IMR-90 (cell line): ENCODE measurements around the gene PTPRCAP. TPM values are rescaled to one million over a fixed set of nuclear protein-coding genes. Genes with fewer than 3 reads are reported as not detected.

Source experiments
- ATAC-seq: fragments of 200-7000 bp; cut with Tn5 transposase; 2 replicates; pipeline ENCODE4 v1.9.1; 2020; ENCODE audit warnings: low read depth, mild to moderate bottlenecking, moderate library complexity
- BruUV-seq: library from RNA; stranded (reverse); fragments of 400-500 nt; replicated peaks from 2 replicates; lab custom pipeline; 2021; lab: Mats Ljungman, UMichigan
- CTCF ChIA-PET: fragments of 300-600 bp; formaldehyde crosslinking; extraction: SDS; loops from one replicate; lab custom pipeline; 2021; ENCODE audit warnings: antibody characterized with exemption; lab: Yijun Ruan, JAX
- POLR2A ChIA-PET: fragments of 300-600 bp; sonication (Branson Sonifier 250); formaldehyde crosslinking; loops from one replicate; lab custom pipeline; 2022; ENCODE audit warnings: antibody characterized with exemption; ENCODE audit not compliant: unreplicated experiment; lab: Charles Lee
- DNase-seq: peaks from one replicate; pipeline ENCODE4 v3.0.0; 2013
- H2AFZ ChIP-seq: replicated peaks from 2 replicates; pipeline ENCODE3; 2013; ENCODE audit warnings: low read length, mild to moderate bottlenecking; ENCODE audit not compliant: poor library complexity
- H2AK5ac ChIP-seq: 2 replicates; pipeline ENCODE4 v1.6.1; 2013; ENCODE audit warnings: low read depth, low read length, inconsistent platforms
- H2AK9ac ChIP-seq: replicated peaks from 2 replicates; pipeline ENCODE3; 2013; ENCODE audit warnings: mild to moderate bottlenecking, low read depth, low read length, moderate library complexity; ENCODE audit not compliant: poor library complexity
- H2BK120ac ChIP-seq: 2 replicates; pipeline ENCODE4 v1.6.1; 2013; ENCODE audit warnings: low read depth, low read length, inconsistent platforms
- H2BK15ac ChIP-seq: 3 replicates; pipeline ENCODE4 v1.6.1; 2013; ENCODE audit warnings: low read depth, low read length, inconsistent platforms
- H2BK20ac ChIP-seq: 2 replicates; pipeline ENCODE4 v1.6.1; 2013; ENCODE audit warnings: low read depth, mild to moderate bottlenecking, inconsistent platforms, low read length, moderate library complexity
- H2BK5ac ChIP-seq: 2 replicates; pipeline ENCODE4 v1.6.1; 2013; ENCODE audit warnings: mild to moderate bottlenecking, low read depth, low read length, inconsistent platforms; ENCODE audit not compliant: poor library complexity, severe bottlenecking
- H3K14ac ChIP-seq: replicated peaks from 2 replicates; pipeline ENCODE4 v1.6.1; 2013; ENCODE audit warnings: low read depth, low read length, inconsistent platforms
- H3K18ac ChIP-seq: 2 replicates; pipeline ENCODE4 v1.6.1; 2013; ENCODE audit warnings: low read depth, low read length, control low read depth
- H3K23ac ChIP-seq: 2 replicates; pipeline ENCODE4 v1.6.1; 2013; ENCODE audit warnings: low read depth, low read length, inconsistent platforms
- H3K27ac ChIP-seq: 2 replicates; pipeline ENCODE4 v1.5.1; 2013; ENCODE audit warnings: mild to moderate bottlenecking, control low read depth, low read length; ENCODE audit not compliant: insufficient read depth
- H3K27me3 ChIP-seq: 2 replicates; pipeline ENCODE4 v1.6.1; 2013; ENCODE audit warnings: low read length; ENCODE audit not compliant: control insufficient read depth, insufficient read depth
- H3K36me3 ChIP-seq: 2 replicates; pipeline ENCODE4 v1.6.1; 2013; ENCODE audit warnings: low read length, mixed read lengths; ENCODE audit not compliant: control insufficient read depth, insufficient read depth
- H3K4ac ChIP-seq: 2 replicates; pipeline ENCODE4 v1.6.1; 2013; ENCODE audit warnings: low read depth, low read length, inconsistent platforms
- H3K4me1 ChIP-seq: 2 replicates; pipeline ENCODE4 v1.6.1; 2013; ENCODE audit warnings: low read length, mixed read lengths; ENCODE audit not compliant: control insufficient read depth, insufficient read depth
- H3K4me2 ChIP-seq: 2 replicates; pipeline ENCODE4 v1.6.1; 2013; ENCODE audit warnings: low read depth, mild to moderate bottlenecking, control low read depth, low read length, moderate library complexity
- H3K4me3 ChIP-seq: 2 replicates; pipeline ENCODE4 v1.5.1; 2013; ENCODE audit warnings: low read depth, mild to moderate bottlenecking, control low read depth, low read length, moderate library complexity; ENCODE audit not compliant: insufficient read depth
- H3K56ac ChIP-seq: 2 replicates; pipeline ENCODE4 v1.6.1; 2013; ENCODE audit warnings: low read length, inconsistent platforms; ENCODE audit not compliant: insufficient read depth; ENCODE audit errors: extremely low read depth
- H3K79me1 ChIP-seq, 2 experiments: 2 replicates each; pipeline ENCODE4 v1.6.1; 2013; ENCODE audit warnings: low read length in 2 of 2, inconsistent platforms in 1 of 2, low read depth in 1 of 2
- H3K9ac ChIP-seq: 2 replicates; pipeline ENCODE4 v1.6.1; 2013; ENCODE audit warnings: low read depth, low read length, control low read depth
- H3K9me1 ChIP-seq: 2 replicates; pipeline ENCODE4 v1.6.1; 2013; ENCODE audit warnings: low read length, inconsistent platforms; ENCODE audit not compliant: insufficient read depth
- H3K9me3 ChIP-seq: 2 replicates; pipeline ENCODE4 v1.6.1; 2013; ENCODE audit warnings: low read length; ENCODE audit not compliant: control insufficient read depth, insufficient read depth
- H4K20me1 ChIP-seq: 2 replicates; pipeline ENCODE4 v1.6.1; 2013; ENCODE audit warnings: low read length, inconsistent platforms; ENCODE audit not compliant: insufficient read depth
- H4K5ac ChIP-seq: 2 replicates; pipeline ENCODE4 v1.6.1; 2013; ENCODE audit warnings: mild to moderate bottlenecking, low read depth, low read length, control low read depth
- H4K8ac ChIP-seq, 2 experiments: 2 replicates each; pipeline ENCODE4 v1.6.1; 2013; ENCODE audit warnings: low read depth in 2 of 2, low read length in 2 of 2, control low read depth in 1 of 2, inconsistent platforms in 1 of 2
- H4K91ac ChIP-seq: 2 replicates; pipeline ENCODE4 v1.6.1; 2013; ENCODE audit warnings: low read depth, low read length, inconsistent platforms; ENCODE audit not compliant: insufficient read depth
- MAFK ChIP-seq: IDR thresholded peaks from 2 replicates; pipeline ENCODE4 v1.6.1; 2012; ENCODE audit warnings: low read depth, low read length, improper control_type of control experiment
- RAD21 ChIP-seq: IDR thresholded peaks from 2 replicates; pipeline ENCODE4 v1.6.1; 2012; ENCODE audit warnings: low read length, improper control_type of control experiment
- WGBS, 2 experiments: methylation state at CpG; one replicate each; pipeline versions ENCODE4 v1.1.5 to v1.1.7; 2013; ENCODE audit warnings: missing lambda C conversion rate in 2 of 2; ENCODE audit not compliant: insufficient read length in 1 of 2; ENCODE audit errors: extremely low coverage in 2 of 2; 5-methylcytosine and 5-hydroxymethylcytosine counted together
- dilution Hi-C: fragments of 300-500 bp; cut with HindIII; formaldehyde crosslinking; loops from one replicate; pipeline ENCODE4 v1.14.3; 2018; ENCODE audit warnings: low sequenced_read_pairs; ENCODE audit not compliant: unreplicated experiment
- in situ Hi-C: fragments of 300-500 bp; cut with MboI; formaldehyde crosslinking; loops from 3 replicates; pipeline ENCODE4 v1.14.3; 2019; ENCODE audit warnings: low sequenced_read_pairs, inconsistent platforms, mixed read lengths
- intact Hi-C: fragments of 100-400 bp; cut with micrococcal nuclease; formaldehyde crosslinking; loops from 2 replicates; pipeline ENCODE4 v1.10.0; 2022
- polyA plus RNA-seq, 3 experiments: library from polyadenylated mRNA; depleted of rRNA; stranded (reverse); fragments of >200 nt; gene quantifications; 2 replicates each; pipeline ENCODE4 v1.2.3, GENCODE V29; 2012; ENCODE audit warnings: low replicate concordance in 1 of 3
- total RNA-seq: library from RNA; depleted of rRNA; stranded (reverse); fragments of >200 nt; gene quantifications from 2 replicates; pipeline ENCODE4 v1.2.3, GENCODE V29; 2012
- TF ChIP-seq, protein P1 (sequence below): fragments of 150-350 bp; IDR thresholded peaks from 2 replicates; pipeline ENCODE4 v1.6.1; 2016; ENCODE audit warnings: low read depth, mild to moderate bottlenecking, low read length, moderate library complexity, borderline replicate concordance

Gene PTPRCAP
- total and polyA plus RNA-seq, 2 of the 4 experiments (the other 2 are of a cell fraction): 0.24 TPM; not detected in 1

DNA sequence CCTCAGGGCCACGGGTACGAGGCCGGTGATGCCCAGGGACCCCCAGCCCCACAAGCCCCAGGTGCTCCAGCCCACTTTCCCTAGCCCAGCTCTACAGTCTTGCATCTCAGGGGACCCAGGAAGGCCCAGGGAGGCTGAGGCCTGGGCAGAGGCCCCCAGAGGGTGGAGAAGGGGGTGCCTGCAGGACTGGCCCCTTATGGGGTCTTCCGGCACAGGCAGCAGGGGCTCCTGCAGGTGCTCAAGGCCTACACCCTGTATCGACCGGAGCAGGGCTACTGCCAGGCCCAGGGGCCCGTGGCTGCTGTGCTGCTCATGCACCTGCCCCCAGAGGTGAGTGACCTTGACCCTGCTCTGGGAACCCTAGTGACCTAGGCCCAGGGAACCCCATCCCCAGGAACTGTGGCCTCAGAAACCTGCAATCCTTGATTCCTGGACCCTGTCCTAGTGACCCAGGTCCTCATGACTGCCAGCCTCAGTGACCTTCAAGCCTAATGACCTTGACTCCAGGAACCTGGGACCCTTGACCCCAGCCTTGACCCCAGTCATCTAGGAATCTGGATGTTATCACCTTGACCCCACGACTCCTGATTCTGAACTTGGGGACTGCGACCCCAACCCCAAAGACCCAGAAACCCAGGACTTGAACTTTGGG lies 31.7 kb downstream of the PTPRCAP start:
- POLR2A ChIA-PET: no interaction called here

More for the DNA sequence above, 31.7 kb downstream of the PTPRCAP start:
- no TSS peak for BruUV-seq
- Histone ChIP-seq H2AK9ac (no peak overlapping the region), H3K18ac (no peak overlapping the region), H3K9ac (no peak overlapping the region), H2BK120ac (no peak overlapping the region), H3K9me1 (no peaks in the 10 kb centered on the region), H2BK15ac (no peak overlapping the region), H4K91ac (no peak overlapping the region), H4K8ac (no peak overlapping the region), H2BK5ac (no peak overlapping the region), H3K56ac (no peak overlapping the region), H4K20me1 (peaks cover 5% of the 10 kb centered on the region), H3K27me3 (peaks cover 33% of the 10 kb centered on the region), H3K9me3 (no peaks in the 10 kb centered on the region), H3K27ac (no peak overlapping the region), H2BK20ac (no peak overlapping the region), H3K4ac (no peak overlapping the region), H3K4me3 (no peak overlapping the region), H3K23ac (no peak overlapping the region), H2AK5ac (no peak overlapping the region), H3K79me1 (peaks cover 2 to 6% of the 10 kb centered on the region in 2 experiments; a peak in 3 of 4 replicates), H3K4me1 (peaks cover 3% of the 10 kb centered on the region), H3K4me2 (no peak overlapping the region), H3K36me3 (no peaks in the 10 kb centered on the region), H4K5ac (no peak overlapping the region), H2AFZ (peak overlapping the region; percentile 19), H3K14ac (no peak overlapping the region)
- intact Hi-C loops: no loop called here
- DNase-seq (no peak), ATAC-seq (no peak)
- in situ Hi-C loops: no loop called here
- 57% methylated on average over 5 of the region's 9 CpGs; no CpG with 5 or more reads in 1 of the 2 experiments for WGBS, 2 experiments
- TF ChIP-seq MAFK: no peak
- TF ChIP-seq, protein P1, sequence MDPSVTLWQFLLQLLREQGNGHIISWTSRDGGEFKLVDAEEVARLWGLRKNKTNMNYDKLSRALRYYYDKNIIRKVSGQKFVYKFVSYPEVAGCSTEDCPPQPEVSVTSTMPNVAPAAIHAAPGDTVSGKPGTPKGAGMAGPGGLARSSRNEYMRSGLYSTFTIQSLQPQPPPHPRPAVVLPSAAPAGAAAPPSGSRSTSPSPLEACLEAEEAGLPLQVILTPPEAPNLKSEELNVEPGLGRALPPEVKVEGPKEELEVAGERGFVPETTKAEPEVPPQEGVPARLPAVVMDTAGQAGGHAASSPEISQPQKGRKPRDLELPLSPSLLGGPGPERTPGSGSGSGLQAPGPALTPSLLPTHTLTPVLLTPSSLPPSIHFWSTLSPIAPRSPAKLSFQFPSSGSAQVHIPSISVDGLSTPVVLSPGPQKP: no peak
- no peak for TF ChIP-seq RAD21
- dilution Hi-C loops: no loop called here
- CTCF ChIA-PET: no interaction called here
